Urothelium cell line (cell line): ENCODE results near the gene TMEM233.

Experiments
- DNase-seq: peaks from one replicate; pipeline ENCODE4 v3.0.0; 2011; ENCODE audit warnings: low spot score, mixed read lengths
- FAIRE-seq: peaks from 2 replicates; lab custom pipeline; 2011; peaks lifted over from hg19 to GRCh38; lab: Jason Lieb, UNC

TMEM233 gene

DNA sequence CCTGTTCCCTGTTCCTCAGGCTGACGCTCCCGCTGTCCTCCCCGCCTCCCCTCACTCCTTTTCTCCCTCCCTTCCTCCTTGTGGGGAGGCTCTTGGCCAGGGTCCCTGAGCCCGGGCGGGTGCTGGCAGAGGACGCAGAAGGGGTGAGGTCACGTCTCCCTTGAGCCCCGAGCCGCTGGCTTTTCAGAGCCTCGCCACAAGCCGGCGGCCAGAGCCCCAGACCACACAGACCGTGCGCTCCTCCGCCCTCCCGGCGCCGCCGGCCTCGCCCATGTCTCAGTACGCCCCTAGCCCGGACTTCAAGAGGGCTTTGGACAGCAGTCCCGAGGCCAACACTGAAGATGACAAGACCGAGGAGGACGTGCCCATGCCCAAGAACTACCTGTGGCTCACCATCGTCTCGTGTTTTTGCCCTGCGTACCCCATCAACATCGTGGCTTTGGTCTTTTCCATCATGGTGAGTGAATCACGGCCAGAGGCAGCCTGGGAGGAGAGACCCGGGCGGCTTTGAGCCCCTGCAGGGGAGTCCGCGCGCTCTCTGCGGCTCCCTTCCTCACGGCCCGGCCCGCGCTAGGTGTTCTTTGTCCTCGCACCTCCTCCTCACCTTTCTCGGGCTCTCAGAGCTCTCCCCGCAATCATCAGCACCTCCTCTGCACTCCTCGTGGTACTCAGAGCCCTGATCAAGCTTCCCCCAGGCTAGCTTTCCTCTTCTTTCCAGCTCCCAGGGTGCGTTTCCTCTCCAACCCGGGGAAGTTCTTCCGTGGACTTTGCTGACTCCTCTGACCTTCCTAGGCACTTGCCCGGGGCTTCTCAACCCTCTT is at the start of gene TMEM233:
Gene TMEM233 (plus strand): TSS at position 197 of the 821 bp plus-strand sequence. CDS start 75 bp downstream, at position 272.
- DNase-seq (peak; percentile 23), FAIRE-seq (no peak)

GRCh38 chr12:119544765-119545625 is 48.6 kb upstream of the TMEM233 start:
- peak; percentile 78 for DNase-seq
- no peak for FAIRE-seq

DNA sequence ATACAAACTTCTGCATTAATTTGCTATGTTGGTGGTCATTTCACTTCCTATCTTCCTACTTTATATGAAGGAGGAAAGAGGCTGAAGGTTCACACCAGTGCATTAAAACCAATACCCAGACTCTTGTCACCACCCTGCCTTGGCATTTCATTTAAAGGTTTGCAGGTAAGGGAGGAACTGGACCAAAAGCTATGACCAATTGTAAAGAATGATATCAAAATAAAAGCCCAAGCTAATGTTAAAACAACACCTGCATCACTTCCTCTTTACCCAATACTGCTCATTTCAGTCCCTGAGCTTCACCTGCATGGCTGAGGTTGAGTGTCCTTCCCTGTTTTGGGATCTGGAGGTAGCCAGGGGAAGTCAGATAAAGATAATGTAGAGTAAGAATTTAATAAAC is 47.2 kb upstream of the TMEM233 start:
- FAIRE-seq, result no peak
- no peak for DNase-seq

GRCh38 chr12:119547001-119547400 is 46.6 kb upstream of the TMEM233 start:
- no peak for DNase-seq
- no peak for FAIRE-seq

GRCh38 chr12:119556854-119557253 is 36.7 kb upstream of the TMEM233 start:
- DNase-seq, result no peak
- FAIRE-seq, result no peak

DNA sequence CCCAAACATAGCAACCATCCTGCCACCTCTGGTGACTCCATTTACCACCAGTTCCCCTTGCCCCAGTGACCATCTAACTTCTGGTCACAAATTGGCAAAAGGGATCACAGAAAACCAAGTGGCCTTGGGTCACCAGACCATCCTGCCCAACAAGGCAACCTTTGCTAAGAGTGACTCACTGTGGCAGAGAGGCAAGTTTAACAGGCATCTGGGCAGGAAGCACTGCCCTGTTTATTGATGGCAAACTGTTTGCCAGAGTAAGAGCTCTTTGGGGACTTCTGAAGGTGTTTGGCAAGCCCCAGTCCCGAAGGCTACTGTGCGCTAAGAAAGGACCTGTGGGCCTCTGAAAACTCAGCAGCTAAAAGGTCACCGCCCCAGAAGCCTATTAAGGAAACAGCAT is 28.2 kb upstream of the TMEM233 start:
- FAIRE-seq, result no peak
- no peak for DNase-seq

DNA sequence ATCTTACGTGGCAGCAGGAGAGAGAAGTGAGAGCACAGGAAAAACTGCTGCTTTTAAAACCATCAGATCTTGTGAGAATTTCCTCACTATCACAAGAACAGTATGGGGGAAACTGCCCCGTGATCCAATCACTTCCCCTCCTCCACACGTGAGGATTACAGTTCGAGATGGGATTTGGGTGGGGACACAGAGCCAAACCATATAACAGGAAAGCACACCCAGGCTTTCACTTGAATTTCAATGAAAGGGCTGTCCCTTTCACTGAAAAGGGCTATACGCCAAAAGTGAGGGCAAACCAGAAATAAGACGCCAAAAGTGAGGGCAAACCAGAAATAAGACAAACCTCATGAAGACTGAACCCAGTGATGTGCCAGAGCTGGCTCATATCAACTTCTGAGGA is 22.8 kb upstream of the TMEM233 start:
- FAIRE-seq (no peak), DNase-seq (no peak)

- FAIRE-seq (no peak), DNase-seq (no peak)
Measured at GRCh38 chr12:119573086-119573485, 20.5 kb upstream of the TMEM233 start.

DNA sequence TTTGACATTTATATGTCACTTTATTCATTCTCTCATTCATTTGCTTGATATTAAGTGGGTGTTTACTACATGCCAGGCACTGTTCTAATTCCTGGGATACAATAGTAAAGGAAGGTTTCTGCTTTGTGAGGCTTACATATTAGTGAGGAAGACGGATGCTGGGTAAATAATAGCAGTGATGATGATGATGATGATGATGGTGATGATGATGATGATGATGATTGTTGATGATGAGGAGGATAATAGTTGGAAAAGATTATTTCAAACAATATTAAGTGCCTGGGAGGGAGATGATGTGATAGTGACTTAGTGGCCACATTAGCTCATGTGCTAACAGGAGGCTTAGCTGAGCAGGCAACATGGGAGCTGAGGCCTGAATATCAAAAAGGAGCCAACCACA is 19.3 kb upstream of the TMEM233 start:
- no peak for DNase-seq
- no peak for FAIRE-seq

DNA sequence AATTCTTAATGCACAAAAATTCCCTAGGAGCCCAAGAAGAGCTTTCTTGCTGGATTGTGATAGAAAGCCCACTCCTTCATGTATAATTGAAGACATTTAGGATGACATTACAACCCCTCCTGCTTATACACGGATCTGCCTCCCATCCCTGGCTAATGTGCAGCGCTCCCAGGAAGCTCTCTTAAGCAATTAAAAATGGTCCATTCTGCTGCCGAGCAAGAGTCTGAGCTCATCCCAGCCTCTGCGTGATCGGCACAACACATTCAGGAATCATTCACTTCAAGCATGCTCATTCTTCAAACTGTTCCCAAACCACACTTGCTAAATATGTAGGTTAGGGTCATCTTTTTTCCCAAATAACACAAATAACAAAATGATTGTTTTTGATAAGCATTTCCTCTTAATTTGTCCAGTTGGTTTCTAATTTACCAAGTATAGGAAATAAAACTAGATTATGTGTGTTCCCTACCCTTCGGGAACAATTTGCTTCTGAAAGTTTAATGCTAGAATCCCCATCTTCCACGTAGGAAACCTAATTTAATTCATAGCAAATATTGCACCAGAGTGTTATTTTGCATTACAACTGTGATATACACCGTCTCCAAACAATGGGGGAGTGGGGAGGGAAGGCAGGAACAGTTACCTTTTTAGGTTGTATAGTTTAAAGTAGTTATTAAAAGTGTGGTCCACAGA is 17.3 kb upstream of the TMEM233 start:
- DNase-seq (no peak), FAIRE-seq (no peak)

DNA sequence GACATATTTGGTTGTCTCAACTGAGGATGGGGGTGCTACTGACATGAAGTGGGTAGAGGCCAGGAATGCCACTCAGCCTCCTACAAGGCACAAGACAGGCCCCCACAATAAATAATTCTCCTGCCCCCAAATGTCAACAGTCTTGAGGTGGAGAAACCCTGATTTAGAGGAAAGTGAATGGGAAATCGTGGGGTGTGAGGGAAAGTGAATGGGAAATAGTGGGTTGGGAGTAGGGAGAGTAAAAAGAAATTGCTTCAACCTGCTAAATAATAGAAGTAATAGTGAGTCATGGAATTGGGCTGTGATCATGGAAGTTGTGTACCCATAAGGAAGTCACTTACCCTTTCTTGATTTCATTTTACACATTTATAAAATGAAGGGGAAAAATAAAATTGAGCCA is 16.7 kb upstream of the TMEM233 start:
- FAIRE-seq, result no peak

GRCh38 chr12:119578112-119578511 is 15.5 kb upstream of the TMEM233 start:
- DNase-seq, result peak; percentile 33
- FAIRE-seq, result no peak

More for the DNA sequence above, 16.7 kb upstream of the TMEM233 start:
- DNase-seq, result no peak

- DNase-seq (no peak), FAIRE-seq (no peak)
Measured at GRCh38 chr12:119589097-119589496, 4.5 kb upstream of the TMEM233 start.

DNA sequence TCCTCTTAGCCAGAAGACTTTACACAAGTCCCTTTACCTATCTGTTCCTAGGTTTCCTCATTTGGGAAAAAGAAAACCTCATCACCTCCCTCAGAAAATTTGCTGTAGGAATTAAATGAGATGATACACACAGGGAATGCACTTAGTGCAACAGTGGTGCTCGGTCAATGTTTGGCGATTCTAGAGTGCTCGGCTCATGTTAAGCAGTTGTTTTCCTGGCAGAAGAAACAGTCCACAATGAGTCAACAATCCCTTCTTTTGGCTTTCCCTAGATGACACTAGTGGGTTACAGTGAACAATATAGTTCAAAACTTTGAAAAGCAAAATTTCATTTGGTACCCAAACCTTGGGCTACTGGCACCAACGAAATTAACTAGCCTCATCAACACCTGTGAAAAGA is 3.9 kb upstream of the TMEM233 start:
- no peak for FAIRE-seq
- no peak for DNase-seq

- DNase-seq (no peak), FAIRE-seq (no peak)
Measured at GRCh38 chr12:119592232-119592631, 1.3 kb upstream of the TMEM233 start.

GRCh38 chr12:119594399-119594730 is 791 bp downstream of the TMEM233 start:
- FAIRE-seq (no peak), DNase-seq (peak; percentile 21)

DNA sequence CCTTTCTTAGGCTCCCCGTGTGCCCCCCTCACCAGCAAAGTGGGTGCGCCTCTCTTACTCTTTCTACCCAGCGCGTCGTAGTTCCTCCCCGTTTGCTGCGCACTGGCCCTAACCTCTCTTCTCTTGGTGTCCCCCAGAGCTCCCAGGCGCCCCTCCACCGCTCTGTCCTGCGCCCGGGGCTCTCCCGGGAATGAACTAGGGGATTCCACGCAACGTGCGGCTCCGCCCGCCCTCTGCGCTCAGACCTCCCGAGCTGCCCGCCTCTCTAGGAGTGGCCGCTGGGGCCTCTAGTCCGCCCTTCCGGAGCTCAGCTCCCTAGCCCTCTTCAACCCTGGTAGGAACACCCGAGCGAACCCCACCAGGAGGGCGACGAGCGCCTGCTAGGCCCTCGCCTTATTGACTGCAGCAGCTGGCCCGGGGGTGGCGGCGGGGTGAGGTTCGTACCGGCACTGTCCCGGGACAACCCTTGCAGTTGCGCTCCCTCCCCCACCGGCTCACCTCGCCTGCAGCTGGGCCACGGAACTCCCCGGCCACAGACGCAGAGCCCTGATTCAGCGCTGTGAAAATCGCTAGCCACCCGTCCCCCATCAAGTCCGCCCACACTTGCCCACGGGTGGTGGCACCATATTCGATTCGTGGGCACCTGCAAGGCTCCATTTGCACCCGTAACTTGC is 1.3 kb downstream of the TMEM233 start:
- FAIRE-seq (no peak), DNase-seq (peak; percentile 22)

GRCh38 chr12:119598159-119598558 is 4.6 kb downstream of the TMEM233 start:
- DNase-seq (no peak), FAIRE-seq (no peak)

- FAIRE-seq, result no peak
- no peak for DNase-seq
Measured at GRCh38 chr12:119601877-119602733, 8.5 kb downstream of the TMEM233 start.

DNA sequence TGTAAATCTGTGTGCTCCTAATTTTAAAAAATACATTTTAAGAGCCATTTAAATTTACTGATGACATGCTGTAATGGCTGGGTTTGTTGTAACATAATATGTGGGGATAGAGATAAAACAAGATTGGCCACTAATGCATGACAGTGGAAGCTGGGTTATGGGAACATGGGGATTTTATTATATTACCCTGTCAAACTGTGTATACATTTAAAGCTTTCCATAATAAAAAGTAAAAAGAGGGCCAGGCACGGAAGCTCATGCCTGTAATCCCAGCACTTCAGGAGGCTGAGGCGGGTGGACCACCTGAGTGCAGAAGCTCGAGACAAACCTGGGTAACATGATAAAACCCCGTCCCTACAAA is 9.1 kb downstream of the TMEM233 start:
- FAIRE-seq (no peak), DNase-seq (no peak)
